H1 (cell line): ENCODE results near the gene OTUD4. TPM values are rescaled to one million over a fixed set of nuclear protein-coding genes. Genes with fewer than 3 reads are reported as not detected.

Source experiments
- CTCF ChIA-PET: fragments of 300-600 bp; sonication (Branson Sonifier 250); formaldehyde crosslinking; loops from one replicate; lab custom pipeline; 2021; ENCODE audit not compliant: partially characterized antibody; lab: Charles Lee
- POLR2A ChIA-PET: fragments of 300-600 bp; sonication (Branson Sonifier 250); formaldehyde crosslinking; loops from one replicate; lab custom pipeline; 2021; ENCODE audit warnings: inconsistent platforms; ENCODE audit not compliant: partially characterized antibody; lab: Charles Lee
- DNase-seq, 2 experiments: peaks; one replicate each; pipeline versions ENCODE4 v3.0.0 to v3.0.0-alpha.2; 2010 to 2022; ENCODE audit warnings: low spot score in 2 of 2, low read depth in 1 of 2, mixed read lengths in 1 of 2
- FAIRE-seq: peaks from 2 replicates; lab custom pipeline; 2011; peaks lifted over from hg19 to GRCh38; lab: Jason Lieb, UNC
- H2AFZ ChIP-seq: 2 replicates; pipeline ENCODE4 v1.8.1; 2012; ENCODE audit warnings: low read length, inconsistent platforms
- H2AK5ac ChIP-seq: 2 replicates; pipeline ENCODE4 v1.6.1; 2013; ENCODE audit warnings: low read depth, low read length
- H2BK120ac ChIP-seq: replicated peaks from 2 replicates; pipeline ENCODE3; 2013; ENCODE audit warnings: low read depth, low read length, inconsistent platforms
- H2BK12ac ChIP-seq: 2 replicates; pipeline ENCODE4 v1.6.1; 2013; ENCODE audit warnings: low read depth, low read length
- H2BK15ac ChIP-seq: 2 replicates; pipeline ENCODE4 v1.6.1; 2013; ENCODE audit warnings: low read length
- H2BK20ac ChIP-seq: 2 replicates; pipeline ENCODE4 v1.6.1; 2013; ENCODE audit warnings: low read length
- H2BK5ac ChIP-seq: 2 replicates; pipeline ENCODE4 v1.6.1; 2013; ENCODE audit warnings: low read depth, low read length
- H3K14ac ChIP-seq: 2 replicates; pipeline ENCODE4 v1.6.1; 2013; ENCODE audit warnings: inconsistent platforms; ENCODE audit not compliant: insufficient read length
- H3K18ac ChIP-seq: 2 replicates; pipeline ENCODE4 v1.6.1; 2013; ENCODE audit warnings: low read length; ENCODE audit errors: extremely low read depth
- H3K23ac ChIP-seq: 2 replicates; pipeline ENCODE4 v1.6.1; 2013; ENCODE audit warnings: inconsistent platforms; ENCODE audit not compliant: insufficient read length
- H3K23me2 ChIP-seq: 2 replicates; pipeline ENCODE4 v1.6.1; 2013; ENCODE audit warnings: low read depth, low read length
- H3K27ac ChIP-seq: 2 replicates; pipeline ENCODE4 v1.6.1; 2011; ENCODE audit warnings: low read depth, low read length, inconsistent platforms
- H3K27me3 ChIP-seq, 4 experiments: replicated peaks in 1 of 4; 1 replicate in 1 of 4; 2 replicates in 3 of 4; pipeline versions ENCODE4 v1.6.1 to v1.8.1; 2011 to 2013; ENCODE audit warnings: low read length in 3 of 4, mild to moderate bottlenecking in 3 of 4, inconsistent platforms in 2 of 4, mixed read lengths in 2 of 4, moderate library complexity in 1 of 4; ENCODE audit not compliant: control insufficient read depth in 3 of 4, insufficient read depth in 3 of 4; ENCODE audit errors: extremely low read depth in 1 of 4
- H3K36me3 ChIP-seq, 4 experiments: 2 replicates each; pipeline versions ENCODE4 v1.6.1 to v1.8.1; 2011 to 2013; ENCODE audit warnings: mild to moderate bottlenecking in 4 of 4, low read length in 3 of 4, moderate library complexity in 2 of 4, control low read depth in 1 of 4, inconsistent platforms in 1 of 4; ENCODE audit not compliant: insufficient read depth in 4 of 4, control insufficient read depth in 2 of 4
- H3K4ac ChIP-seq: replicated peaks from 2 replicates; pipeline ENCODE3; 2013; ENCODE audit warnings: low read length, low read depth, mixed read lengths, inconsistent platforms; ENCODE audit not compliant: insufficient read length
- H3K4me1 ChIP-seq, 4 experiments: replicated peaks in 1 of 4; 1 replicate in 1 of 4; 2 replicates in 3 of 4; pipeline versions ENCODE4 v1.6.1 to v1.8.1; 2011 to 2013; ENCODE audit warnings: low read length in 3 of 4, inconsistent platforms in 2 of 4, mixed read lengths in 1 of 4; ENCODE audit not compliant: insufficient read depth in 4 of 4, control insufficient read depth in 3 of 4
- H3K4me2 ChIP-seq, 2 experiments: 2 replicates each; pipeline versions ENCODE4 v1.6.1 to v1.8.1; 2011 to 2013; ENCODE audit warnings: low read depth in 2 of 2, low read length in 2 of 2, control low read depth in 1 of 2, inconsistent platforms in 1 of 2, mild to moderate bottlenecking in 1 of 2; ENCODE audit not compliant: insufficient read depth in 1 of 2
- H3K4me3 ChIP-seq, 4 experiments: fragments of 200-600, 300-600 bp in 1 of 4; sonication (generic), shearing (Covaris generic), sonication (Bioruptor Twin) in 1 of 4; 2 replicates each; pipeline versions ENCODE4 v1.5.1 to v1.8.1; 2011 to 2016; ENCODE audit warnings: low read length in 4 of 4, low read depth in 3 of 4, control low read depth in 2 of 4, inconsistent platforms in 2 of 4, mild to moderate bottlenecking in 2 of 4, mixed read lengths in 1 of 4, moderate library complexity in 1 of 4; ENCODE audit not compliant: insufficient read depth in 2 of 4; ENCODE audit errors: extremely low read depth in 1 of 4
- H3K56ac ChIP-seq: replicated peaks from 2 replicates; pipeline ENCODE3; 2013; ENCODE audit warnings: low read depth, mild to moderate bottlenecking, mixed read lengths, low read length, inconsistent platforms; ENCODE audit not compliant: insufficient read length
- H3K79me1 ChIP-seq: 2 replicates; pipeline ENCODE4 v1.6.1; 2013; ENCODE audit warnings: low read depth, low read length, control low read depth
- H3K79me2 ChIP-seq, 2 experiments: 2 replicates each; pipeline versions ENCODE4 v1.6.1 to v1.8.1; 2012 to 2013; ENCODE audit warnings: low read length in 2 of 2, mild to moderate bottlenecking in 2 of 2, inconsistent platforms in 1 of 2; ENCODE audit not compliant: insufficient read depth in 2 of 2, control insufficient read depth in 1 of 2
- H3K9ac ChIP-seq, 4 experiments: replicated peaks in 1 of 4; 1 replicate in 1 of 4; 2 replicates in 3 of 4; pipeline versions ENCODE4 v1.6.1 to v1.8.1; 2011 to 2013; ENCODE audit warnings: low read depth in 3 of 4, low read length in 3 of 4, control low read depth in 2 of 4, mild to moderate bottlenecking in 2 of 4, moderate library complexity in 2 of 4, inconsistent platforms in 1 of 4; ENCODE audit errors: extremely low read depth in 1 of 4
- H3K9me3 ChIP-seq, 2 experiments: 2 replicates each; pipeline versions ENCODE4 v1.6.1 to v1.8.1; 2012 to 2013; ENCODE audit warnings: mild to moderate bottlenecking in 2 of 2, moderate library complexity in 2 of 2, control low read depth in 1 of 2, inconsistent platforms in 1 of 2, low read depth in 1 of 2, low read length in 1 of 2, mixed read lengths in 1 of 2; ENCODE audit not compliant: insufficient read depth in 2 of 2
- H4K20me1 ChIP-seq, 2 experiments: replicated peaks in 1 of 2; 2 replicates each; pipeline versions ENCODE3 to v1.8.1; 2011 to 2013; ENCODE audit warnings: inconsistent platforms in 2 of 2, low read length in 2 of 2, mild to moderate bottlenecking in 1 of 2; ENCODE audit not compliant: insufficient read depth in 2 of 2, control insufficient read depth in 1 of 2
- H4K5ac ChIP-seq: 2 replicates; pipeline ENCODE4 v1.6.1; 2013; ENCODE audit warnings: low read length, low read depth, mixed read lengths, inconsistent platforms; ENCODE audit not compliant: insufficient read length
- H4K8ac ChIP-seq: 2 replicates; pipeline ENCODE4 v1.8.0; 2013; ENCODE audit warnings: mild to moderate bottlenecking, moderate library complexity, low read length, inconsistent platforms; ENCODE audit not compliant: insufficient read depth; ENCODE audit errors: extremely low read depth
- H4K91ac ChIP-seq: replicated peaks from 2 replicates; pipeline ENCODE3; 2013; ENCODE audit warnings: low read length, mixed read lengths, inconsistent platforms; ENCODE audit not compliant: insufficient read length
- BRCA1 ChIP-seq: IDR thresholded peaks from 2 replicates; pipeline ENCODE4 v1.6.1; 2012; ENCODE audit warnings: low read depth, low read length, improper control_type of control experiment
- CHD1 ChIP-seq: IDR thresholded peaks from 2 replicates; pipeline ENCODE4 v1.6.1; 2012; ENCODE audit warnings: low read depth, low read length, improper control_type of control experiment
- CHD2 ChIP-seq: IDR thresholded peaks from 2 replicates; pipeline ENCODE4 v1.6.1; 2012; ENCODE audit warnings: low read length, improper control_type of control experiment
- HDAC2 ChIP-seq, 2 experiments: fragments of 300-600 bp in 1 of 2; sonication (generic) in 1 of 2; IDR thresholded peaks; 2 replicates each; pipeline ENCODE4 v1.6.1; 2011 to 2012; ENCODE audit warnings: low read depth in 2 of 2, low read length in 2 of 2, mild to moderate bottlenecking in 2 of 2, moderate library complexity in 2 of 2, borderline replicate concordance in 1 of 2, inconsistent platforms in 1 of 2
- KDM4A ChIP-seq: IDR thresholded peaks from one replicate; pipeline ENCODE4 v1.7.1; 2012; ENCODE audit warnings: low read depth, mild to moderate bottlenecking, moderate library complexity, low read length, inconsistent platforms; ENCODE audit not compliant: severe bottlenecking
- KDM5A ChIP-seq: fragments of 200-600 bp; IDR thresholded peaks from 2 replicates; pipeline ENCODE4 v1.7.1; 2012; ENCODE audit warnings: mild to moderate bottlenecking, low read length, inconsistent platforms, mixed read lengths
- RXRA ChIP-seq: IDR thresholded peaks from 2 replicates; pipeline ENCODE4 v1.6.1; 2011; ENCODE audit warnings: low read depth, mild to moderate bottlenecking, low read length, moderate library complexity; ENCODE audit not compliant: insufficient read depth
- SIN3A ChIP-seq, 2 experiments: IDR thresholded peaks in 1 of 2; conservative IDR thresholded peaks in 1 of 2; 2 replicates each; pipeline ENCODE4 v1.6.1; 2011 to 2012; ENCODE audit warnings: low read length in 2 of 2, improper control_type of control experiment in 1 of 2, low read depth in 1 of 2, mild to moderate bottlenecking in 1 of 2
- SIRT6 ChIP-seq: IDR thresholded peaks from one replicate; pipeline ENCODE4 v1.7.1; 2012; ENCODE audit warnings: low read length, inconsistent platforms
- SP1 ChIP-seq: IDR thresholded peaks from 2 replicates; pipeline ENCODE4 v1.6.1; 2011; ENCODE audit warnings: low read depth, low read length
- SRF ChIP-seq: IDR thresholded peaks from 2 replicates; pipeline ENCODE4 v1.6.1; 2011; ENCODE audit warnings: mild to moderate bottlenecking, low read depth, low read length, moderate library complexity
- TBP ChIP-seq: IDR thresholded peaks from 2 replicates; pipeline ENCODE4 v1.6.1; 2011; ENCODE audit warnings: low read depth, low read length, improper control_type of control experiment
- WGBS, 2 experiments: shearing (Covaris generic) in 1 of 2; methylation state at CpG; one replicate each; pipeline versions ENCODE4 v1.1.6 to v1.1.7; 2013 to 2015; ENCODE audit warnings: low lambda C conversion rate in 2 of 2, mixed read lengths in 2 of 2, inconsistent platforms in 1 of 2, low coverage in 1 of 2, missing lambda C conversion rate in 1 of 2; ENCODE audit not compliant: insufficient replicate concordance in 2 of 2, insufficient coverage in 1 of 2, insufficient read length in 1 of 2; ENCODE audit errors: extremely low coverage in 1 of 2, missing lambda C conversion rate in 1 of 2; 5-methylcytosine and 5-hydroxymethylcytosine counted together
- polyA plus RNA-seq, 7 experiments: library from polyadenylated mRNA; depleted of rRNA in 3 of 7; stranded (reverse) in 5 of 7; unstranded in 2 of 7; fragments of >200 nt in 5 of 7; fragments of 200-250 nt in 2 of 7; gene quantifications; 1 replicate in 5 of 7; 2 replicates in 1 of 7; 4 replicates in 1 of 7; pipeline versions ENCODE4 v1.2.1 to v1.2.3, GENCODE V29; 2011 to 2013; ENCODE audit warnings: missing spikeins in 2 of 7, mixed read lengths in 2 of 7
- total RNA-seq: library from RNA; stranded (reverse); fragmentation: NEBNext Ultra II Directional; extraction: Animal tissue kit (Norgen Biotek cat#: 25700); gene quantifications from 2 replicates; pipeline ENCODE4 v1.2.1, GENCODE V29; 2021
- TF ChIP-seq, protein P1 (sequence below): IDR thresholded peaks from 2 replicates; pipeline ENCODE4 v1.6.1; 2012; ENCODE audit warnings: low read length, inconsistent platforms

The OTUD4 gene
- total and polyA plus RNA-seq, 2 of the 8 experiments (the other 6 are each of a cell fraction or from before 2014, with no cell fraction given): 17.4 to 57.0 TPM

- Histone ChIP-seq H3K4me2 (no peak overlapping the region), H2BK120ac (no peak overlapping the region), H3K9ac (no peak overlapping the region), H4K5ac (no peak overlapping the region), H3K36me3 (no peaks in the 10 kb centered on the region), H3K18ac (no peak overlapping the region), H3K14ac (no peak overlapping the region), H4K20me1 (no peaks in the 10 kb centered on the region), H3K27ac (no peak overlapping the region), H3K9me3 (no peaks in the 10 kb centered on the region), H3K79me1 (no peaks in the 10 kb centered on the region), H3K27me3 (no peaks in the 10 kb centered on the region), H2AK5ac (no peak overlapping the region), H2BK15ac (no peak overlapping the region), H3K56ac (no peak overlapping the region), H4K8ac (no peak overlapping the region), H3K4me1 (peaks cover 0 to 3% (median 1%) of the 10 kb centered on the region in 4 experiments; a peak in 3 of 7 replicates), H3K4ac (no peak overlapping the region), H2BK5ac (no peak overlapping the region), H2AFZ (0 out of 2 replicates have a peak overlapping the region, but pooled peaks have one; percentile 25), H3K23ac (no peak overlapping the region), H3K23me2 (peaks cover 12% of the 10 kb centered on the region), H2BK12ac (no peak overlapping the region), H4K91ac (no peak overlapping the region), H3K4me3 (no peak overlapping the region), H3K79me2 (peaks cover 4 to 15% of the 10 kb centered on the region in 2 experiments; a peak in 3 of 4 replicates), H2BK20ac (no peak overlapping the region)
- ChIA-PET CTCF (interaction anchor here (1.3 kb wide), 2 partner anchors 8 to 15 kb away, joined by 3 read pairs; no protein-coding TSS in a partner anchor), POLR2A (interaction anchor here (2.2 kb wide), 1 partner anchor 9 kb away, joined by 5 read pairs; no protein-coding TSS in a partner anchor)
- WGBS, 2 experiments: 89% methylated on average over 2 of the region's 2 CpGs; no CpG with 5 or more reads in 1 of the 2 experiments
- no peak for DNase-seq
- no peak for FAIRE-seq
- TF ChIP-seq SIRT6: no peak
- no peak for TF ChIP-seq RXRA
- no peak for TF ChIP-seq KDM5A
- no peak for TF ChIP-seq SIN3A (conservative IDR thresholded peaks at IDR 0.05 in 1 of 2, IDR thresholded peaks at IDR 0.05 in 1 of 2; ENCODE audit: low read depth in 1 of 2, low read length in 2 of 2)
- TF ChIP-seq TBP: no peak
- TF ChIP-seq SP1: no peak
- TF ChIP-seq KDM4A: no peak
- TF ChIP-seq SRF: no peak
- TF ChIP-seq BRCA1: no peak
- TF ChIP-seq CHD1: no peak
- no peak for TF ChIP-seq CHD2
- TF ChIP-seq, protein P1, sequence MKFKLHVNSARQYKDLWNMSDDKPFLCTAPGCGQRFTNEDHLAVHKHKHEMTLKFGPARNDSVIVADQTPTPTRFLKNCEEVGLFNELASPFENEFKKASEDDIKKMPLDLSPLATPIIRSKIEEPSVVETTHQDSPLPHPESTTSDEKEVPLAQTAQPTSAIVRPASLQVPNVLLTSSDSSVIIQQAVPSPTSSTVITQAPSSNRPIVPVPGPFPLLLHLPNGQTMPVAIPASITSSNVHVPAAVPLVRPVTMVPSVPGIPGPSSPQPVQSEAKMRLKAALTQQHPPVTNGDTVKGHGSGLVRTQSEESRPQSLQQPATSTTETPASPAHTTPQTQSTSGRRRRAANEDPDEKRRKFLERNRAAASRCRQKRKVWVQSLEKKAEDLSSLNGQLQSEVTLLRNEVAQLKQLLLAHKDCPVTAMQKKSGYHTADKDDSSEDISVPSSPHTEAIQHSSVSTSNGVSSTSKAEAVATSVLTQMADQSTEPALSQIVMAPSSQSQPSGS: no peak
- TF ChIP-seq HDAC2 (IDR thresholded peaks at IDR 0.05; ENCODE audit: borderline replicate concordance in 1 of 2, low read depth in 2 of 2, low read length in 2 of 2): no peak
Observed at GRCh38 chr4:145183023-145183422, 2.6 kb upstream of the OTUD4 start.
